BJ (cell line): Measurements from ENCODE around the gene SBSN. TPM values are rescaled to one million over a fixed set of nuclear protein-coding genes. Genes with fewer than 3 reads are reported as not detected.

Experiments used
- CTCF ChIA-PET: fragments of 350-600 bp; formaldehyde crosslinking; extraction: SDS; loops from one replicate; lab custom pipeline; 2021; ENCODE audit warnings: antibody characterized with exemption, inconsistent platforms; lab: Yijun Ruan, JAX
- POLR2A ChIA-PET: fragments of 300-600 bp; sonication (Branson Sonifier 250); formaldehyde crosslinking; extraction: SDS; loops from one replicate; lab custom pipeline; 2021; ENCODE audit warnings: antibody characterized with exemption; lab: Charles Lee
- DNase-seq: peaks from one replicate; pipeline ENCODE4 v3.0.0-alpha.2; 2011; ENCODE audit warnings: low read depth
- H3K27me3 ChIP-seq: 2 replicates; pipeline ENCODE4 v1.6.0; 2011; ENCODE audit warnings: low read length; ENCODE audit not compliant: control insufficient read depth, insufficient read depth
- H3K36me3 ChIP-seq: 2 replicates; pipeline ENCODE4 v1.5.1; 2011; ENCODE audit warnings: low read length; ENCODE audit not compliant: control insufficient read depth, insufficient read depth
- H3K4me3 ChIP-seq: 2 replicates; pipeline ENCODE4 v1.5.1; 2011; ENCODE audit warnings: low read depth, mild to moderate bottlenecking, control low read depth, low read length
- CTCF ChIP-seq: IDR thresholded peaks from 2 replicates; pipeline ENCODE4 v1.5.1; 2011; ENCODE audit warnings: low read depth, mild to moderate bottlenecking, control low read depth, inconsistent platforms, low read length, moderate library complexity; ENCODE audit not compliant: insufficient read depth
- polyA plus RNA-seq: library from polyadenylated mRNA; depleted of rRNA; stranded (reverse); fragments of >200 nt; gene quantifications from 2 replicates; pipeline ENCODE4 v1.2.3, GENCODE V29; 2011

Gene SBSN
- polyA plus RNA-seq, 1 experiment = 1.6 TPM

GRCh38 chr19:35517342-35517741 is 10.8 kb downstream of the SBSN start:
- ChIA-PET POLR2A (no interaction called here), CTCF (interaction anchor here (0.5 to 1.0 kb wide), 5 partner anchors 18 to 213 kb away, joined by 3 to 6 read pairs (median 3); no protein-coding TSS in a partner anchor)
- 0 out of 2 replicates have a peak, but pooled peaks cover 2% of the 10 kb centered on the region for H3K27me3 ChIP-seq
- H3K4me3 ChIP-seq = no peak overlapping the region
- H3K36me3 ChIP-seq = no peaks in the 10 kb centered on the region
- no peak for TF ChIP-seq CTCF
- DNase-seq = no peak

- ChIA-PET CTCF (interaction anchor here (0.9 to 2.4 kb wide), 2 partner anchors 10 to 32 kb away, joined by 3 to 12 read pairs; no protein-coding TSS in a partner anchor), POLR2A (no interaction called here)
- no peak for DNase-seq
- Histone ChIP-seq H3K4me3 (no peak overlapping the region), H3K27me3 (0 out of 2 replicates have a peak, but pooled peaks cover 2% of the 10 kb centered on the region), H3K36me3 (no peaks in the 10 kb centered on the region)
- TF ChIP-seq CTCF = no peak
Measured at GRCh38 chr19:35516310-35516709, 11.8 kb downstream of the SBSN start.

- DNase-seq = no peak
- TF ChIP-seq CTCF = no peak
- ChIA-PET CTCF (interaction anchor here (0.7 to 2.5 kb wide), 8 partner anchors 9 to 173 kb away, joined by 3 to 12 read pairs (median 6); no protein-coding TSS in a partner anchor), POLR2A (interaction anchor here (0.5 kb wide), 1 partner anchor 23 kb away, joined by 4 read pairs; no protein-coding TSS in a partner anchor)
- Histone ChIP-seq H3K36me3 (no peaks in the 10 kb centered on the region), H3K4me3 (no peak overlapping the region), H3K27me3 (peaks cover 12% of the 10 kb centered on the region)
Measured at GRCh38 chr19:35514282-35514809, 13.8 kb downstream of the SBSN start.

- TF ChIP-seq CTCF = 0 out of 2 replicates have a peak, but pooled peaks have one; percentile 16
- POLR2A ChIA-PET = no interaction called here
- H3K36me3 ChIP-seq = no peaks in the 10 kb centered on the region
- H3K27me3 ChIP-seq = peaks cover 15% of the 10 kb centered on the region
- no peak for DNase-seq
- CTCF ChIA-PET = interaction anchor here (0.7 to 2.5 kb wide), 7 partner anchors 8 to 79 kb away, joined by 3 to 7 read pairs (median 5); no protein-coding TSS in a partner anchor
- H3K4me3 ChIP-seq = no peak within 1 kb of the TSS
Measured at GRCh38 chr19:35513628-35514281, 14.4 kb downstream of the SBSN start, which contains the start of gene DMKN. DMKN (minus strand) TSS chr19:35513649; CDS start chr19:35513475, 174 bp downstream.
